CD14-positive monocyte (primary cell): ENCODE measurements around the gene MED17. TPM values are rescaled to one million over a fixed set of nuclear protein-coding genes. Genes with fewer than 3 reads are reported as not detected.

Source experiments
- DNase-seq, 3 donors: peaks; one replicate each; pipeline ENCODE4 v3.0.0-alpha.2; 2011 to 2022
- H2AFZ ChIP-seq: 2 replicates; pipeline ENCODE4 v1.6.0; 2012; ENCODE audit warnings: mild to moderate bottlenecking, low read depth, low read length, inconsistent platforms; ENCODE audit not compliant: insufficient read depth, poor library complexity, severe bottlenecking
- H3K27ac ChIP-seq, 2 donors: 1 replicate in 1 of 2; 2 replicates in 1 of 2; pipeline ENCODE4 v1.5.1; 2012 to 2013; ENCODE audit warnings: low read length in 2 of 2, control low read depth in 1 of 2, inconsistent platforms in 1 of 2, low read depth in 1 of 2, mild to moderate bottlenecking in 1 of 2
- H3K27me3 ChIP-seq, 2 donors: one replicate each; pipeline versions ENCODE4 v1.6.0 to v1.6.1; 2011 to 2013; ENCODE audit warnings: low read length in 2 of 2; ENCODE audit not compliant: control insufficient read depth in 2 of 2, insufficient read depth in 2 of 2
- H3K36me3 ChIP-seq, 2 donors: replicated peaks in 1 of 2; 1 replicate in 1 of 2; 2 replicates in 1 of 2; pipeline versions ENCODE4 v1.5.1 to v1.6.1; 2012 to 2013; ENCODE audit warnings: low read length in 2 of 2, control low read depth in 1 of 2, inconsistent platforms in 1 of 2, mild to moderate bottlenecking in 1 of 2; ENCODE audit not compliant: insufficient read depth in 2 of 2, control insufficient read depth in 1 of 2
- H3K4me1 ChIP-seq, 2 donors: 1 replicate in 1 of 2; 2 replicates in 1 of 2; pipeline versions ENCODE4 v1.5.1 to v1.6.1; 2012 to 2013; ENCODE audit warnings: low read length in 2 of 2, control low read depth in 1 of 2, inconsistent platforms in 1 of 2, mild to moderate bottlenecking in 1 of 2, moderate library complexity in 1 of 2; ENCODE audit not compliant: insufficient read depth in 2 of 2, control insufficient read depth in 1 of 2
- H3K4me2 ChIP-seq: replicated peaks from 2 replicates; pipeline ENCODE3; 2012; ENCODE audit warnings: low read length, moderate library complexity, mild to moderate bottlenecking; ENCODE audit not compliant: poor library complexity, severe bottlenecking; ENCODE audit errors: extremely low read depth
- H3K4me3 ChIP-seq, 3 experiments: fragments of 200-600 bp in 1 of 3; sonication (generic) in 1 of 3; replicated peaks in 1 of 3; 1 replicate in 2 of 3; 2 replicates in 1 of 3; pipeline ENCODE4 v1.5.1; 2011 to 2013; ENCODE audit warnings: low read length in 3 of 3, mild to moderate bottlenecking in 3 of 3, control low read depth in 2 of 3, low read depth in 2 of 3, inconsistent platforms in 1 of 3, moderate library complexity in 1 of 3
- H3K79me2 ChIP-seq: 2 replicates; pipeline ENCODE4 v1.6.0; 2012; ENCODE audit warnings: mild to moderate bottlenecking, control low read depth, inconsistent platforms, low read length, moderate library complexity; ENCODE audit not compliant: insufficient read depth
- H3K9ac ChIP-seq: 2 replicates; pipeline ENCODE4 v1.6.0; 2017; ENCODE audit warnings: low read length, mild to moderate bottlenecking; ENCODE audit not compliant: insufficient read depth, poor library complexity, severe bottlenecking
- H3K9me3 ChIP-seq, 2 donors: replicated peaks in 1 of 2; 1 replicate in 1 of 2; 2 replicates in 1 of 2; pipeline versions ENCODE4 v1.5.1 to v1.6.1; 2012 to 2013; ENCODE audit warnings: low read length in 2 of 2, control low read depth in 1 of 2; ENCODE audit not compliant: control insufficient read depth in 1 of 2, insufficient read depth in 1 of 2
- H4K20me1 ChIP-seq: 2 replicates; pipeline ENCODE4 v1.6.0; 2012; ENCODE audit warnings: mild to moderate bottlenecking, low read length, control low read depth, moderate library complexity; ENCODE audit not compliant: insufficient read depth
- H3K27ac Mint-ChIP-seq, 7 donors: one replicate each; pipeline ENCODE4 v1.8.0; 2020; ENCODE audit warnings: mild to moderate bottlenecking in 7 of 7, mixed read lengths in 7 of 7, moderate library complexity in 6 of 7, inconsistent platforms in 2 of 7
- H3K27me3 Mint-ChIP-seq, 3 donors: one replicate each; pipeline ENCODE4 v1.8.0; 2021 to 2022; ENCODE audit warnings: low read depth in 3 of 3, mild to moderate bottlenecking in 3 of 3, mixed read lengths in 3 of 3, moderate library complexity in 3 of 3, inconsistent platforms in 1 of 3
- H3K36me3 Mint-ChIP-seq, 2 donors: one replicate each; pipeline ENCODE4 v1.8.0; 2020; ENCODE audit warnings: mixed read lengths in 2 of 2, inconsistent platforms in 1 of 2, mild to moderate bottlenecking in 1 of 2
- H3K4me1 Mint-ChIP-seq: one replicate; pipeline ENCODE4 v1.8.0; 2020; ENCODE audit warnings: mild to moderate bottlenecking, mixed read lengths
- H3K4me3 Mint-ChIP-seq, 2 donors: one replicate each; pipeline ENCODE4 v1.8.0; 2020; ENCODE audit warnings: mild to moderate bottlenecking in 2 of 2, mixed read lengths in 2 of 2, moderate library complexity in 1 of 2
- H3K9me3 Mint-ChIP-seq, 7 donors: one replicate each; pipeline ENCODE4 v1.8.0; 2020 to 2022; ENCODE audit warnings: mixed read lengths in 7 of 7, mild to moderate bottlenecking in 6 of 7, moderate library complexity in 6 of 7, inconsistent platforms in 2 of 7
- CTCF ChIP-seq: fragments of 200-600 bp; IDR thresholded peaks from one replicate; pipeline ENCODE4 v1.8.0; 2022; ENCODE audit warnings: antibody characterized with exemption, mild to moderate bottlenecking
- WGBS: methylation state at CpG from one replicate; pipeline ENCODE4 v1.1.5; 2013; ENCODE audit warnings: missing lambda C conversion rate; ENCODE audit not compliant: insufficient coverage; 5-methylcytosine and 5-hydroxymethylcytosine counted together
- intact Hi-C, 2 donors: fragments of 100-400 bp; cut with micrococcal nuclease; formaldehyde crosslinking; loops; one replicate each; pipeline versions ENCODE4 v1.15.0 to v1.15.1; 2023
- polyA plus RNA-seq, 3 donors: library from polyadenylated mRNA; depleted of rRNA in 1 of 3; unstranded in 2 of 3; stranded (reverse) in 1 of 3; fragments of 300-500 nt in 2 of 3; fragments of >200 nt in 1 of 3; fragmentation: Illumina TruSeq in 2 of 3; gene quantifications; 1 replicate in 2 of 3; 2 replicates in 1 of 3; pipeline ENCODE4 v1.2.3, GENCODE V29; 2012 to 2021

MED17 gene
- polyA plus RNA-seq, 3 donors, result 3.4 to 12.8 (median 4.4) TPM

GRCh38 chr11:93746101-93746500 lies 38.0 kb upstream of the MED17 start:
- peaks cover 3 to 18% of the 10 kb centered on the region in 2 donors for H3K36me3 ChIP-seq
- H3K4me3 ChIP-seq, result no peak overlapping the region
- H3K9me3 ChIP-seq, result no peaks in the 10 kb centered on the region
- no peak for DNase-seq
- Mint-ChIP-seq H3K9me3 (peaks cover 0 to 5% (median 0%) of the 10 kb centered on the region in 7 donors), H3K27me3 (peaks cover 0 to 2% (median 0%) of the 10 kb centered on the region in 3 donors), H3K4me1 (peaks cover 17% of the 10 kb centered on the region), H3K4me3 (no peak overlapping the region), H3K36me3 (peaks cover 12 to 22% of the 10 kb centered on the region in 2 donors), H3K27ac (no peak overlapping the region)
- no peak for TF ChIP-seq CTCF
- no CpG with 5 or more reads among the region's 2 CpGs for WGBS
- H3K79me2 ChIP-seq, result peaks cover 30% of the 10 kb centered on the region
- no peaks in the 10 kb centered on the region for H3K27me3 ChIP-seq
- intact Hi-C loops, result loop anchor here in 1 of 2 donors (10.0 kb wide), 2 partner anchors 71 to 551 kb away; partner anchors contain the start of gene SLC36A4
- H3K27ac ChIP-seq, result no peak overlapping the region
- H4K20me1 ChIP-seq, result no peaks in the 10 kb centered on the region
- no peak overlapping the region for H3K9ac ChIP-seq
- H2AFZ ChIP-seq, result no peak overlapping the region
- no peak overlapping the region for H3K4me2 ChIP-seq
- peaks cover 10% of the 10 kb centered on the region in 2 donors for H3K4me1 ChIP-seq

- Histone ChIP-seq H3K36me3 (peaks cover 3 to 22% of the 10 kb centered on the region in 2 donors), H3K9ac (no peak overlapping the region), H2AFZ (no peak overlapping the region), H3K4me1 (peaks cover 6 to 7% of the 10 kb centered on the region in 2 donors), H3K27me3 (no peaks in the 10 kb centered on the region), H3K4me2 (no peak overlapping the region), H4K20me1 (no peaks in the 10 kb centered on the region), H3K79me2 (peaks cover 21% of the 10 kb centered on the region), H3K4me3 (no peak overlapping the region), H3K9me3 (no peaks in the 10 kb centered on the region), H3K27ac (no peak overlapping the region)
- no peak overlapping the region for H3K27ac Mint-ChIP-seq
- H3K36me3 Mint-ChIP-seq, result peaks cover 15 to 26% of the 10 kb centered on the region in 2 donors
- H3K9me3 Mint-ChIP-seq, result peaks cover 0 to 2% (median 0%) of the 10 kb centered on the region in 7 donors
- H3K4me3 Mint-ChIP-seq, result no peak overlapping the region
- peaks cover 0 to 2% (median 0%) of the 10 kb centered on the region in 3 donors for H3K27me3 Mint-ChIP-seq
- no CpG with 5 or more reads among the region's 1 CpG for WGBS
- no peak for DNase-seq
- intact Hi-C loops, result loop anchor here in 1 of 2 donors (10.0 kb wide), 2 partner anchors 72 to 552 kb away; partner anchors contain the start of gene SLC36A4
- no peak for TF ChIP-seq CTCF
- peaks cover 14% of the 10 kb centered on the region for H3K4me1 Mint-ChIP-seq
These were observed 37.0 kb upstream of the MED17 start for GRCh38 chr11:93747122-93747521.
